Stomach smooth muscle (tissue), 2 donors: ENCODE measurements around the gene KCNH2.

Source experiments
- H3K27ac ChIP-seq: one replicate; pipeline ENCODE4 v1.7.0; 2013; ENCODE audit warnings: mild to moderate bottlenecking, low read length, inconsistent platforms
- H3K27me3 ChIP-seq, 2 donors: one replicate each; pipeline ENCODE4 v1.7.0; 2013; ENCODE audit warnings: low read length in 2 of 2; ENCODE audit not compliant: insufficient read depth in 2 of 2, control insufficient read depth in 1 of 2
- H3K36me3 ChIP-seq, 2 donors: one replicate each; pipeline ENCODE4 v1.7.0; 2013; ENCODE audit warnings: low read length in 2 of 2; ENCODE audit not compliant: control insufficient read depth in 2 of 2, insufficient read depth in 2 of 2
- H3K4me1 ChIP-seq: one replicate; pipeline ENCODE4 v1.7.0; 2013; ENCODE audit warnings: low read length; ENCODE audit not compliant: control insufficient read depth, insufficient read depth
- H3K4me3 ChIP-seq, 2 donors: one replicate each; pipeline ENCODE4 v1.7.0; 2013; ENCODE audit warnings: low read length in 2 of 2
- H3K9ac ChIP-seq, 2 donors: one replicate each; pipeline ENCODE4 v1.7.0; 2013; ENCODE audit warnings: low read length in 2 of 2, mild to moderate bottlenecking in 1 of 2
- H3K9me3 ChIP-seq, 2 donors: one replicate each; pipeline ENCODE4 v1.7.0; 2013; ENCODE audit warnings: low read length in 2 of 2; ENCODE audit not compliant: control insufficient read depth in 2 of 2
- donor health status: healthy.
- donor health status: Pancreatic carcinoma.

The KCNH2 gene

DNA sequence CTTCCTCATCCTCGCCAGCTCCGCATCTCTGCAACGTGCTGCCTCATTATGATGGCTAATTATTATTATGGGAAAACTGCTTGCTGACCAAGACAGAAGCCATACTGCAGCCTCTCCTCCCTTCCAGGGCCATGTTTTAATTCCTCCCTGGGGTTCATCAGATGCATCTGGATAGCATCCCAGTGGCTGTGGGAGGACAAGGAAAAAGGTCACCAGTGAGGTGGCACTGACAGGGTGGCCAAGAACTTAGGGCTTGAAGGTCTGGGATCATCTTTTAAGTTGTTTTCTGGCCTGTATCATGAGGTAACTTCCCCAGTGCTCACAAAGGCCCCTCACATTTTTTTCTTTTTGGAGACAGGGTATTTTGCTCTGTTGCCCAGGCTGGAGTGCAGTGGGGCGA lies 39.6 kb downstream of the KCNH2 start:
- Histone ChIP-seq H3K4me1 (peaks cover 36% of the 10 kb centered on the region), H3K27ac (no peak overlapping the region), H3K9me3 (no peaks in the 10 kb centered on the region), H3K27me3 (no peaks in the 10 kb centered on the region), H3K9ac (no peak overlapping the region), H3K4me3 (peak overlapping the region in 1 of 2 donors; percentile 29), H3K36me3 (no peaks in the 10 kb centered on the region)

GRCh38 chr7:150937848-150938561 lies 40.1 kb downstream of the KCNH2 start:
- H3K9ac ChIP-seq = no peak overlapping the region
- H3K36me3 ChIP-seq = no peaks in the 10 kb centered on the region
- peaks cover 34% of the 10 kb centered on the region for H3K4me1 ChIP-seq
- H3K4me3 ChIP-seq = peak overlapping the region; percentile 4 to 29
- no peak overlapping the region for H3K27ac ChIP-seq
- H3K27me3 ChIP-seq = no peaks in the 10 kb centered on the region
- H3K9me3 ChIP-seq = no peaks in the 10 kb centered on the region

- H3K27me3 ChIP-seq = no peaks in the 10 kb centered on the region
- peaks cover 14% of the 10 kb centered on the region for H3K4me1 ChIP-seq
- no peak overlapping the region for H3K4me3 ChIP-seq
- no peaks in the 10 kb centered on the region for H3K9me3 ChIP-seq
- H3K9ac ChIP-seq = no peak overlapping the region
- H3K36me3 ChIP-seq = no peaks in the 10 kb centered on the region
- H3K27ac ChIP-seq = no peak overlapping the region
Measured at GRCh38 chr7:150936018-150936417, 42.1 kb downstream of the KCNH2 start.

GRCh38 chr7:150935149-150935548 lies 43.0 kb downstream of the KCNH2 start:
- no peaks in the 10 kb centered on the region for H3K36me3 ChIP-seq
- H3K27me3 ChIP-seq = no peaks in the 10 kb centered on the region
- no peak overlapping the region for H3K9ac ChIP-seq
- peaks cover 12% of the 10 kb centered on the region for H3K4me1 ChIP-seq
- no peaks in the 10 kb centered on the region for H3K9me3 ChIP-seq
- H3K27ac ChIP-seq = no peak overlapping the region
- H3K4me3 ChIP-seq = no peak overlapping the region

- Histone ChIP-seq H3K36me3 (no peaks in the 10 kb centered on the region), H3K4me3 (no peak overlapping the region), H3K4me1 (peaks cover 12% of the 10 kb centered on the region), H3K9ac (no peak overlapping the region), H3K27me3 (no peaks in the 10 kb centered on the region), H3K9me3 (no peaks in the 10 kb centered on the region), H3K27ac (no peak overlapping the region)
Measured at GRCh38 chr7:150934045-150934766, 43.9 kb downstream of the KCNH2 start.

DNA sequence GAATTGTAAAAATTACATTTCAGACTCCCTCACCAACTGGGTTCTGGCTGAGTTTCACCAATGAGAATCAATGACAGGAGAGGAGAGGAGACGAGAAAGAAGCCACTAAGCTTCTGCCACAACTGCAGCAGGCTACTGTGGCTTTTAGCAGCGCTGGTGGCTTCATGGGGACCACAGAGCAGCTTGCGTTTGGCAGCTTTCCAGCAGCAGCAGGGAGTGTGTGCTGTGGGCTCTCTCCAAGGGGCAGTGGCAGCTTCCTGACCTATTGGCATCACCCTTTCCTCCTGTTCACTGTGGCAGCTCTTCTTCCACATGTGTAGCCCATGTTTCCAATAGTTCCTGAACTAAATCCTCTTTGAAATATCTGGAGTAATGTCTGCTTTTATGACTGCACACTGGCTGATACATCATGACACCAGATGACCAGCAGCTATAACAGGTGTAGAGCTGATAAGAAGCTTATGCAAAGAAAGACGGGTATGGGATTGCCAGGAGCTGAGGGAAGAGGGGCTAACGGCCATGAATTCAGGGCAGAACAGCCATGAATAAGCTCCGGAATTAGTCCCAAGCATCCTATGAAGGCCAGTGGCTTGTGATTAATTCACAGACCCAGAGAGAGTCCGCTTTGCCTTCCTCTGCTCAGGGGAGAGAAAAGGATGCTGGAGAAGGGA lies 46.8 kb downstream of the KCNH2 start:
- Histone ChIP-seq H3K27me3 (no peaks in the 10 kb centered on the region), H3K36me3 (no peaks in the 10 kb centered on the region), H3K4me1 (no peaks in the 10 kb centered on the region), H3K9ac (no peak overlapping the region), H3K27ac (no peak overlapping the region), H3K4me3 (no peak overlapping the region), H3K9me3 (no peaks in the 10 kb centered on the region)

DNA sequence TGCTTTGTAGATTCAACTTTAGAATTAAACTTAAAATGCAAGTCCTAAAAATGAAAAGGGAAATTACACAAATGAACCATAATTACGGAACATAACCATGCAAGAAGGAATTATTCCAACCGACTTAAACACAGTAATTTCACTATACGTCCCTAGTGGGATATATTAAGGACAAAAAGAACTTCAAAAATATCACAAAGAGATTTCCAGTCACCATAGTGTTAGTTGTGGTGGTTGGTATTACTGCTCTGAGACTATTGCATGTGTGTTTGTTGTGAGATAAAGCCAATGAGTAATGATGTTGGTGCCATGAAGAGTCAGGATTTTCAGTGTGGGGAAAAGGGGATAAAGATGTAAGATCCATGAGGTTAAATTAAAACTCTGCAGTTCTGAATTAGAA lies 49.6 kb downstream of the KCNH2 start:
- no peaks in the 10 kb centered on the region for H3K4me1 ChIP-seq
- H3K27ac ChIP-seq = no peak overlapping the region
- no peaks in the 10 kb centered on the region for H3K36me3 ChIP-seq
- H3K4me3 ChIP-seq = no peak overlapping the region
- no peaks in the 10 kb centered on the region for H3K27me3 ChIP-seq
- H3K9ac ChIP-seq = no peak overlapping the region
- H3K9me3 ChIP-seq = no peaks in the 10 kb centered on the region

DNA sequence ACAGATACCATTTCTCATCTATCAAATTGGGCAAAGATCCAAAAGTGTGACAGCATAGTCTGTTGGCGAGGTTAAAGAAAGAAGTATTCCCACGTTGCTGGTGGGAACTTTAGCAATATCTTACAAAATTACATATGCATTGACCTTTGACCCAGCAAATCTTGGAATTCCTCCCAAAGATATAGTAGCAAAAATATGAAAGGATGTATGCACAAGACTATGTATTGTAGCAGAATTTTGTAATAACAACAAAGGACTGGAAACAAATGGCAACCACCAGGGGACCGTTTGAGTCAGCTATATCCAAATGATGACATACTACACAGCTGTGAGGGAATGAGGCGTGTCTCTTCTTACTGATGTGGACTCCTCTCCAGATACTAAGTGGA lies 50.2 kb downstream of the KCNH2 start:
- Histone ChIP-seq H3K4me3 (no peak overlapping the region), H3K9me3 (no peaks in the 10 kb centered on the region), H3K36me3 (no peaks in the 10 kb centered on the region), H3K4me1 (no peaks in the 10 kb centered on the region), H3K27ac (no peak overlapping the region), H3K9ac (no peak overlapping the region), H3K27me3 (no peaks in the 10 kb centered on the region)

- Histone ChIP-seq H3K4me1 (no peaks in the 10 kb centered on the region), H3K36me3 (no peaks in the 10 kb centered on the region), H3K27me3 (no peaks in the 10 kb centered on the region), H3K27ac (no peak overlapping the region), H3K4me3 (no peak overlapping the region), H3K9me3 (no peaks in the 10 kb centered on the region), H3K9ac (no peak overlapping the region)
Measured at GRCh38 chr7:150927157-150927955, 50.8 kb downstream of the KCNH2 start.

DNA sequence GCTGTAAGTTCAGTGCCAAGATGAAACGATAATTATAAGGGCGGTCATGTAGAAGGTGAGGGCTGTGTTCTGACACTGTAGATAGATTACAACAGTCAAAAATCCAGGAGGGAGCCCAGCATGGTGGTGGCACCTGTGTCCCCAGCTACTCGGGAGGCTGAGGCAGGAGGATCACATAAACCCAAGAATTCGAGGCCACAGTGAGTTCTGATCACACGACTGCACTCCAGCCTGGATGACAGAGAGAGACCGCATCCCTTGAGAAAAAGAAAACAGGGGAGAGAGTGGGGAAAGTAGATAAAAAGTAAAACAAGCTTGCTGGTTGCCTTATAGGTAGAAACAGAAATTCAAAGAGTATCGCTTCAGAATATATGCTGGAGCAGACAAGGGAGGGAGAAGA lies 52.1 kb downstream of the KCNH2 start:
- Histone ChIP-seq H3K9me3 (no peaks in the 10 kb centered on the region), H3K9ac (no peak overlapping the region), H3K4me3 (no peak overlapping the region), H3K4me1 (peaks cover under 1% of the 10 kb centered on the region), H3K36me3 (no peaks in the 10 kb centered on the region), H3K27me3 (no peaks in the 10 kb centered on the region), H3K27ac (no peak overlapping the region)
